ENCODE results near the gene ZDHHC14.

The ZDHHC14 gene

DNA sequence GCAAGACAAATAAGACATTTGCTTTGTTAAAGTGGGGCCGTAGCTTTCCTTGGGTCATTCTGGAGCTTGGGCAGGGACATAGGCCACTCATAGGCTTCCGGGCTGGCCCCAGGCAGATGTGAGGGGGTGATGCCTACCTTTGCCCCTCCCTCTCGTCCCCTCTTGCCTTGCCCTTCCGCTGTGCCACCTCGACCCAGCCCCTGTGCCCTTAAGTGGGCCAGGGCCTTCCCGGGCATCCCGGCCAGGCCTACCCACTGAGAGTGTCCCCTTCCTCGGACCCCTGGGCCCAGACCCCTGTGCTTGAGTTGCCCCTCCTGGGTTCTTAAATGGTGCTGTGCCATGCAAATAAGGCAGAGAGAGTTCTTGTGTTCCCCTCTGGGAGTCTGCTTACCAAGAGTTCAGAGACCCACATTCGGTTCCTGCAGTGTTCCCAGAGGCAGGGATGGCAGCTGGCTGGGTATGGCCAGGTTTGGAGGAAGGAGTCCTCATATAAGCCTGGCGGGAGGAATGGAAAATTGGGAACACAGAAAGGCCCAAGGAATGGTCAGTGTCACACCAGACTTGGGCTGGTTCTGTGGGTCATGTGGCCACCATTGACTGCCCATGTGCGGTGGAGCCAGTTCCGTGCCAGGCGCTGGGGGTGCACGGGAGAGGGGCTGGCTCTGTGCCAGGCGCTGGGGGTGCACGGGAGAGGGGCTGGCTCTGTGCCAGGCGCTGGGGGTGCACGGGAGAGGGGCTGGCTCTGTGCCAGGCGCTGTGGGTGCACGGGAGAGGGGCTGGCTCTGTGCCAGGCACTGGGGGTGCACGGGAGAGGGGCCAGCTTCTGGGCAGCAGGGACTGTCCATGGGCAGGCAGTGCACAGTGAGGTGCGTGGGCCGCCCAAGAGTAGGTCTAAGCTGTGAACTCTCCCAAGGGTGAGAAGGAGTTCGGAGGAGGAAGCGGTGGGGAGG is 268.6 kb downstream of the ZDHHC14 start:
- Histone ChIP-seq H3K36me3 (ENCODE audit: low read depth) (0 out of 2 replicates have a peak, but pooled peaks cover 4% of the 10 kb centered on the region), H3K9me3 (ENCODE audit: severe bottlenecking) (no peaks in the 10 kb centered on the region), H3K27ac (ENCODE audit: poor library complexity, severe bottlenecking) (no peak overlapping the region), H3K4me1 (ENCODE audit: insufficient read depth, poor library complexity, severe bottlenecking) (peaks cover 7% of the 10 kb centered on the region), H3K27me3 (ENCODE audit: insufficient read depth, poor library complexity, severe bottlenecking) (no peaks in the 10 kb centered on the region), H3K4me3 (ENCODE audit: severe bottlenecking) (no peak overlapping the region)
- ATAC-seq (ENCODE audit: low read depth) (no peak), DNase-seq (ENCODE audit: low spot score) (no peak)
- no peak for TF ChIP-seq CTCF (IDR thresholded peaks at IDR 0.05; ENCODE audit: poor library complexity, severe bottlenecking)

- ATAC-seq (ENCODE audit: low read depth), result no peak
- Histone ChIP-seq H3K4me1 (ENCODE audit: insufficient read depth, poor library complexity, severe bottlenecking) (peaks cover 7% of the 10 kb centered on the region), H3K27ac (ENCODE audit: poor library complexity, severe bottlenecking) (no peak overlapping the region), H3K9me3 (ENCODE audit: severe bottlenecking) (no peaks in the 10 kb centered on the region), H3K36me3 (ENCODE audit: low read depth) (0 out of 2 replicates have a peak, but pooled peaks cover 4% of the 10 kb centered on the region), H3K27me3 (ENCODE audit: insufficient read depth, poor library complexity, severe bottlenecking) (no peaks in the 10 kb centered on the region), H3K4me3 (ENCODE audit: severe bottlenecking) (no peak overlapping the region)
- no peak for DNase-seq (ENCODE audit: low spot score)
- TF ChIP-seq CTCF (IDR thresholded peaks at IDR 0.05; ENCODE audit: poor library complexity, severe bottlenecking), result no peak
Observed at GRCh38 chr6:157650261-157650640, 269.3 kb downstream of the ZDHHC14 start.

DNA sequence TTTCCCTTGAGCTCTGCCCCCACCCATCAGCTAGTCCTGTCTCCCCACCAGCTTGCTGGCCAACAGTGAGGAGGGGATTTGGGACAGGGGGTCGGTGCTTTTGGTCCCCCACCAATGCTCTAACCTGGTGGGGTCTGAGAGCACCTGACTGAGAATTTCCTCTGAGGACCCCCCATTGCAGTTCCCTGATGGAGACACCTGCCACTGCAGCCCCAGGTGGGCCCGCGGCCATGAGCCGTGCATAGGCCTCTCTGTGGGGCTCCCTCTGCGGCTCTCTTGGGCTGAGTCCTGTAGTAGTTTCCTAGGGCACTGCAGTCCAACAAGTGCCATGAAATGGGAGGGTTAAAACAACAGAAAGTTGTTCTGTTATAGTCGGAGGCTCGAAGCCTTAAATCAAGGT is 269.8 kb downstream of the ZDHHC14 start:
- no peak for ATAC-seq (ENCODE audit: low read depth)

GRCh38 chr6:157651731-157652490 is 270.9 kb downstream of the ZDHHC14 start:
- H3K27me3 ChIP-seq (ENCODE audit: insufficient read depth, poor library complexity, severe bottlenecking), result no peaks in the 10 kb centered on the region
- no peaks in the 10 kb centered on the region for H3K9me3 ChIP-seq (ENCODE audit: severe bottlenecking)
- no peak overlapping the region for H3K4me3 ChIP-seq (ENCODE audit: severe bottlenecking)
- no peak overlapping the region for H3K27ac ChIP-seq (ENCODE audit: poor library complexity, severe bottlenecking)
- H3K4me1 ChIP-seq (ENCODE audit: insufficient read depth, poor library complexity, severe bottlenecking), result peaks cover 7% of the 10 kb centered on the region
- ATAC-seq (ENCODE audit: low read depth), result no peak
- no peak for DNase-seq (ENCODE audit: low spot score)
- no peak for TF ChIP-seq CTCF (IDR thresholded peaks at IDR 0.05; ENCODE audit: poor library complexity, severe bottlenecking)
- H3K36me3 ChIP-seq (ENCODE audit: low read depth), result 0 out of 2 replicates have a peak, but pooled peaks cover 4% of the 10 kb centered on the region

More for the DNA sequence above, 269.8 kb downstream of the ZDHHC14 start:
- TF ChIP-seq CTCF (IDR thresholded peaks at IDR 0.05; ENCODE audit: poor library complexity, severe bottlenecking), result no peak
- no peak for DNase-seq (ENCODE audit: low spot score)
- Histone ChIP-seq H3K27me3 (ENCODE audit: insufficient read depth, poor library complexity, severe bottlenecking) (no peaks in the 10 kb centered on the region), H3K4me3 (ENCODE audit: severe bottlenecking) (no peak overlapping the region), H3K36me3 (ENCODE audit: low read depth) (0 out of 2 replicates have a peak, but pooled peaks cover 4% of the 10 kb centered on the region), H3K27ac (ENCODE audit: poor library complexity, severe bottlenecking) (no peak overlapping the region), H3K4me1 (ENCODE audit: insufficient read depth, poor library complexity, severe bottlenecking) (peaks cover 7% of the 10 kb centered on the region), H3K9me3 (ENCODE audit: severe bottlenecking) (no peaks in the 10 kb centered on the region)
